KOPT-K1 (cell line): Measurements from ENCODE around the gene SDHAF3.
"Not testable (repeated sequence)": the region's sequence is repeated elsewhere in the genome, so short reads cannot be mapped to it uniquely, and the experiment has no call there.

ENCODE experiments used
- H3K27ac ChIP-seq: fragments of 200-600 bp; sonication (generic); 2 replicates; pipeline ENCODE4 v1.5.1; 2016; ENCODE audit warnings: antibody characterized with exemption, mild to moderate bottlenecking, low read depth, low read length; ENCODE audit not compliant: poor library complexity, severe bottlenecking
- H3K36me3 ChIP-seq: fragments of 200-600 bp; sonication (generic); 2 replicates; pipeline ENCODE4 v1.5.1; 2017; ENCODE audit warnings: antibody characterized with exemption, mild to moderate bottlenecking, low read length, moderate library complexity; ENCODE audit not compliant: insufficient read depth
- H3K9me3 ChIP-seq: fragments of 200-600 bp; sonication (generic); 2 replicates; pipeline ENCODE4 v1.5.1; 2017; ENCODE audit warnings: antibody characterized with exemption, low read length, mild to moderate bottlenecking; ENCODE audit not compliant: insufficient read depth, poor library complexity, severe bottlenecking

The SDHAF3 gene

GRCh38 chr7:97159984-97160383 lies 42.5 kb downstream of the SDHAF3 start:
- Histone ChIP-seq H3K36me3 (peaks cover 28% of the 10 kb centered on the region; the same call in 1 of the 2 replicates), H3K9me3 (peaks cover 51% of the 10 kb centered on the region)
- not testable (repeated sequence) for H3K27ac ChIP-seq

GRCh38 chr7:97161609-97162008 lies 44.1 kb downstream of the SDHAF3 start:
- Histone ChIP-seq H3K36me3 (peaks cover 39% of the 10 kb centered on the region; the same call in 1 of the 2 replicates), H3K9me3 (peaks cover 58% of the 10 kb centered on the region)
- H3K27ac ChIP-seq = not testable (repeated sequence)

GRCh38 chr7:97166308-97166707 lies 48.8 kb downstream of the SDHAF3 start:
- H3K36me3 ChIP-seq = peaks cover 31% of the 10 kb centered on the region; the same call in 1 of the 2 replicates
- peaks cover 53% of the 10 kb centered on the region for H3K9me3 ChIP-seq

GRCh38 chr7:97167176-97167575 lies 49.7 kb downstream of the SDHAF3 start:
- H3K9me3 ChIP-seq = peaks cover 48% of the 10 kb centered on the region
- H3K27ac ChIP-seq = no peak overlapping the region
- peaks cover 26% of the 10 kb centered on the region; the same call in 1 of the 2 replicates for H3K36me3 ChIP-seq

More at GRCh38 chr7:97166308-97166707, 48.8 kb downstream of the SDHAF3 start:
- H3K27ac ChIP-seq = no peak overlapping the region

- peaks cover 48% of the 10 kb centered on the region for H3K9me3 ChIP-seq
- peaks cover 26% of the 10 kb centered on the region; the same call in 1 of the 2 replicates for H3K36me3 ChIP-seq
- H3K27ac ChIP-seq = no peak overlapping the region
These were observed 50.3 kb downstream of the SDHAF3 start for GRCh38 chr7:97167749-97168148.

- H3K9me3 ChIP-seq = no peaks in the 10 kb centered on the region
- H3K27ac ChIP-seq = no peak overlapping the region
- no peaks in the 10 kb centered on the region for H3K36me3 ChIP-seq
These were observed 56.8 kb downstream of the SDHAF3 start for GRCh38 chr7:97174303-97174702.

- Histone ChIP-seq H3K36me3 (peaks cover 17% of the 10 kb centered on the region), H3K9me3 (no peaks in the 10 kb centered on the region)
These were observed 62.1 kb downstream of the SDHAF3 start for GRCh38 chr7:97179454-97180104.

GRCh38 chr7:97187067-97187466 lies 69.6 kb downstream of the SDHAF3 start:
- Histone ChIP-seq H3K27ac (no peak overlapping the region), H3K36me3 (peaks cover 15% of the 10 kb centered on the region)

More at GRCh38 chr7:97179454-97180104, 62.1 kb downstream of the SDHAF3 start:
- no peak overlapping the region for H3K27ac ChIP-seq

GRCh38 chr7:97196174-97196573 lies 78.7 kb downstream of the SDHAF3 start:
- H3K36me3 ChIP-seq, H3K27ac ChIP-seq, H3K9me3 ChIP-seq: not testable (repeated sequence)

More at GRCh38 chr7:97187067-97187466, 69.6 kb downstream of the SDHAF3 start:
- H3K9me3 ChIP-seq = no peaks in the 10 kb centered on the region

- H3K9me3 ChIP-seq = peaks cover 5% of the 10 kb centered on the region
- no peaks in the 10 kb centered on the region for H3K36me3 ChIP-seq
- H3K27ac ChIP-seq = no peak overlapping the region
These were observed 81.1 kb downstream of the SDHAF3 start for GRCh38 chr7:97198596-97198995.

- Histone ChIP-seq H3K27ac (no peak overlapping the region), H3K9me3 (peaks cover 5% of the 10 kb centered on the region), H3K36me3 (no peaks in the 10 kb centered on the region)
These were observed 82.5 kb downstream of the SDHAF3 start for GRCh38 chr7:97200018-97200417.

- Histone ChIP-seq H3K9me3 (no peaks in the 10 kb centered on the region), H3K36me3 (no peaks in the 10 kb centered on the region), H3K27ac (no peak overlapping the region)
These were observed 86.5 kb downstream of the SDHAF3 start for GRCh38 chr7:97203957-97204356.

GRCh38 chr7:97204821-97205220 lies 87.3 kb downstream of the SDHAF3 start:
- H3K36me3 ChIP-seq = no peaks in the 10 kb centered on the region
- no peaks in the 10 kb centered on the region for H3K9me3 ChIP-seq
- no peak overlapping the region for H3K27ac ChIP-seq

GRCh38 chr7:97215556-97215955 lies 98.1 kb downstream of the SDHAF3 start:
- Histone ChIP-seq H3K36me3 (no peaks in the 10 kb centered on the region), H3K27ac (no peak overlapping the region), H3K9me3 (no peaks in the 10 kb centered on the region)

- Histone ChIP-seq H3K36me3 (no peaks in the 10 kb centered on the region), H3K9me3 (no peaks in the 10 kb centered on the region), H3K27ac (no peak overlapping the region)
These were observed 101.3 kb downstream of the SDHAF3 start for GRCh38 chr7:97218767-97219166.

GRCh38 chr7:97219237-97219636 lies 101.7 kb downstream of the SDHAF3 start:
- Histone ChIP-seq H3K9me3 (no peaks in the 10 kb centered on the region), H3K27ac (no peak overlapping the region), H3K36me3 (no peaks in the 10 kb centered on the region)
